IPS DF 6.9 (cell line): ENCODE data around the gene SMAD9.

Experiments used
- DNase-seq: peaks from one replicate; pipeline ENCODE4 v3.0.0-alpha.2; 2013; ENCODE audit warnings: low read depth, low spot score
- H3K27ac ChIP-seq: one replicate; pipeline ENCODE4 v1.5.1; 2013; ENCODE audit warnings: low read length, control low read depth
- H3K27me3 ChIP-seq: 2 replicates; pipeline ENCODE4 v1.6.1; 2013; ENCODE audit warnings: mild to moderate bottlenecking, low read length; ENCODE audit not compliant: control insufficient read depth, insufficient read depth
- H3K36me3 ChIP-seq: 2 replicates; pipeline ENCODE4 v1.6.1; 2013; ENCODE audit warnings: low read length; ENCODE audit not compliant: control insufficient read depth, insufficient read depth
- H3K4me1 ChIP-seq: 2 replicates; pipeline ENCODE4 v1.6.1; 2013; ENCODE audit warnings: low read length; ENCODE audit not compliant: control insufficient read depth, insufficient read depth
- H3K4me3 ChIP-seq: 2 replicates; pipeline ENCODE4 v1.5.1; 2013; ENCODE audit warnings: mild to moderate bottlenecking, low read length
- H3K9me3 ChIP-seq: 2 replicates; pipeline ENCODE4 v1.6.1; 2013; ENCODE audit warnings: low read length, inconsistent platforms; ENCODE audit not compliant: control insufficient read depth, insufficient read depth
- WGBS: extraction: QIAGEN DNeasy Blood & Tissue Kit; methylation state at CpG from one replicate; pipeline ENCODE4 v1.1.7; 2013; ENCODE audit warnings: mixed read lengths, missing lambda C conversion rate; ENCODE audit not compliant: insufficient read length, insufficient coverage; 5-methylcytosine and 5-hydroxymethylcytosine counted together

SMAD9 gene

GRCh38 chr13:36870050-36870692 lies 49.9 kb downstream of the SMAD9 start:
- no peak for DNase-seq
- no peaks in the 10 kb centered on the region for H3K9me3 ChIP-seq
- no peaks in the 10 kb centered on the region for H3K27me3 ChIP-seq
- no peak overlapping the region for H3K4me3 ChIP-seq
- no peak overlapping the region for H3K27ac ChIP-seq
- no peaks in the 10 kb centered on the region for H3K4me1 ChIP-seq
- no CpG with 5 or more reads among the region's 1 CpG for WGBS
- H3K36me3 ChIP-seq, result no peaks in the 10 kb centered on the region

- no peak overlapping the region for H3K27ac ChIP-seq
- no peak for DNase-seq
- H3K4me1 ChIP-seq, result no peaks in the 10 kb centered on the region
- H3K9me3 ChIP-seq, result no peaks in the 10 kb centered on the region
- no peaks in the 10 kb centered on the region for H3K36me3 ChIP-seq
- no peaks in the 10 kb centered on the region for H3K27me3 ChIP-seq
- no peak overlapping the region for H3K4me3 ChIP-seq
These were observed 53.8 kb downstream of the SMAD9 start for GRCh38 chr13:36866232-36866631.

- no peaks in the 10 kb centered on the region for H3K9me3 ChIP-seq
- no peak overlapping the region for H3K27ac ChIP-seq
- H3K4me3 ChIP-seq, result no peak overlapping the region
- no peaks in the 10 kb centered on the region for H3K4me1 ChIP-seq
- no peak for DNase-seq
- H3K27me3 ChIP-seq, result no peaks in the 10 kb centered on the region
- no CpG with 5 or more reads among the region's 5 CpGs for WGBS
- no peaks in the 10 kb centered on the region for H3K36me3 ChIP-seq
These were observed 54.8 kb downstream of the SMAD9 start for GRCh38 chr13:36865265-36865664.

GRCh38 chr13:36862722-36863121 lies 57.3 kb downstream of the SMAD9 start:
- Histone ChIP-seq H3K36me3 (no peaks in the 10 kb centered on the region), H3K4me1 (no peaks in the 10 kb centered on the region), H3K27ac (no peak overlapping the region), H3K27me3 (no peaks in the 10 kb centered on the region), H3K4me3 (no peak overlapping the region), H3K9me3 (no peaks in the 10 kb centered on the region)
- no peak for DNase-seq
- no CpG with 5 or more reads among the region's 7 CpGs for WGBS

- H3K9me3 ChIP-seq, result no peaks in the 10 kb centered on the region
- H3K27ac ChIP-seq, result no peak overlapping the region
- H3K27me3 ChIP-seq, result no peaks in the 10 kb centered on the region
- H3K4me3 ChIP-seq, result no peak overlapping the region
- no peaks in the 10 kb centered on the region for H3K36me3 ChIP-seq
- no peaks in the 10 kb centered on the region for H3K4me1 ChIP-seq
- no peak for DNase-seq
- WGBS, result no CpG with 5 or more reads among the region's 6 CpGs
These were observed 57.9 kb downstream of the SMAD9 start for GRCh38 chr13:36862002-36862685.

- Histone ChIP-seq H3K4me1 (no peaks in the 10 kb centered on the region), H3K36me3 (no peaks in the 10 kb centered on the region), H3K27ac (no peak overlapping the region), H3K27me3 (no peaks in the 10 kb centered on the region), H3K4me3 (no peak overlapping the region), H3K9me3 (no peaks in the 10 kb centered on the region)
- DNase-seq, result no peak
- WGBS, result no CpG with 5 or more reads among the region's 4 CpGs
These were observed 60.8 kb downstream of the SMAD9 start for GRCh38 chr13:36859259-36859658.

GRCh38 chr13:36858290-36858689 lies 61.7 kb downstream of the SMAD9 start:
- no peaks in the 10 kb centered on the region for H3K4me1 ChIP-seq
- H3K9me3 ChIP-seq, result no peaks in the 10 kb centered on the region
- WGBS, result no CpG with 5 or more reads among the region's 3 CpGs
- no peaks in the 10 kb centered on the region for H3K27me3 ChIP-seq
- H3K4me3 ChIP-seq, result no peak overlapping the region
- no peaks in the 10 kb centered on the region for H3K36me3 ChIP-seq
- no peak overlapping the region for H3K27ac ChIP-seq
- no peak for DNase-seq

- Histone ChIP-seq H3K27ac (no peak overlapping the region), H3K4me1 (no peaks in the 10 kb centered on the region), H3K36me3 (no peaks in the 10 kb centered on the region), H3K4me3 (no peak overlapping the region), H3K9me3 (no peaks in the 10 kb centered on the region), H3K27me3 (no peaks in the 10 kb centered on the region)
- no peak for DNase-seq
These were observed 62.8 kb downstream of the SMAD9 start for GRCh38 chr13:36857253-36857652.

GRCh38 chr13:36850790-36851438 lies 69.1 kb downstream of the SMAD9 start:
- Histone ChIP-seq H3K4me3 (no peak overlapping the region), H3K9me3 (no peaks in the 10 kb centered on the region), H3K27me3 (0 out of 2 replicates have a peak, but pooled peaks cover 2% of the 10 kb centered on the region), H3K36me3 (no peaks in the 10 kb centered on the region), H3K27ac (no peak overlapping the region), H3K4me1 (no peaks in the 10 kb centered on the region)
- no peak for DNase-seq
- no CpG with 5 or more reads among the region's 13 CpGs for WGBS

- Histone ChIP-seq H3K27ac (no peak overlapping the region), H3K9me3 (no peaks in the 10 kb centered on the region), H3K4me3 (no peak overlapping the region), H3K36me3 (no peaks in the 10 kb centered on the region), H3K4me1 (no peaks in the 10 kb centered on the region), H3K27me3 (0 out of 2 replicates have a peak, but pooled peaks cover 2% of the 10 kb centered on the region)
- DNase-seq, result no peak
- WGBS, result no CpG with 5 or more reads among the region's 6 CpGs
These were observed 71.6 kb downstream of the SMAD9 start for GRCh38 chr13:36848199-36848982.
